NCI-H2029 treated with DMSO at 0.1 percent for 48 hours (cell line): ENCODE data around the gene RRAD.

ENCODE experiments used
- DNase-seq: peaks from one replicate; lab custom pipeline; 2025; lab: John Stamatoyannopoulos, UW

RRAD gene

DNA sequence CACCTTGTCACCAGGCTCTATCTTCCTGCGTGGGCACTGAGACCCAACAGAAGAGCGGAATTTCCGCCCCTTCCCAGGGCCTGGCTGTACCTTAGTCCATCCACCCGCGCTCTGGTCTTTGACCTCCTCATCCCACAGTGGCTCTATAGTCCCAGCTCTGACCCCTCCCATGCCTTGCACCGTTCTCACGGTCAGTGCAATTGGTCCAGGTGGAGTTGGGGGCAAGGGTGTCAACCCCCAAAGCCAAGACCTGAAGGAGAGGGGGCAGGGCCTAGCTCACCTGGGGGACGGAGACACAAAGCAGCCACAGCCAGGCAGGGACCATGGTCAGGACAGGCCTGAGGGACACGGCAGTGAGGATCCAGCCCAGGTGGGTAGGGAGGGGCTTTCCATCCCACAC lies 7.6 kb downstream of the RRAD start:
- DNase-seq, result no peak

DNA sequence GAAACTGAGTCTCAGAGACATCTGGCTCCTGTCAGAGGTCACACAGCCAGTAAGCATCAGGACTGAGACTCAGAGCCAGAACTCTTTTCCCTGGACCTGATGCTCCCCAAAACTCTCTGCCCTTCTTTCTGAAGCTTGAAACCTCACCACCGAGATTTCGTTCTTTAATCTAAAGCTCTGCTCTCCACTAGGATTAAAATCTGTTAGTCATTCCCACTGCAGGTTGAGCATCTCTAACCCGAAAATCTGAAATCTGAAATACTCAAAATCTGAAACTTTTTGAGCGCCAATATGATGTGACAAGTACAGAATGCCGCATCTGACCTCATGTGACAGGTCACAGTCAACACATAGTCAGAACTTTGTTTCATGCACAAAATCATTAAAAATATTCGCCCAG lies 8.8 kb downstream of the RRAD start:
- no peak for DNase-seq

DNA sequence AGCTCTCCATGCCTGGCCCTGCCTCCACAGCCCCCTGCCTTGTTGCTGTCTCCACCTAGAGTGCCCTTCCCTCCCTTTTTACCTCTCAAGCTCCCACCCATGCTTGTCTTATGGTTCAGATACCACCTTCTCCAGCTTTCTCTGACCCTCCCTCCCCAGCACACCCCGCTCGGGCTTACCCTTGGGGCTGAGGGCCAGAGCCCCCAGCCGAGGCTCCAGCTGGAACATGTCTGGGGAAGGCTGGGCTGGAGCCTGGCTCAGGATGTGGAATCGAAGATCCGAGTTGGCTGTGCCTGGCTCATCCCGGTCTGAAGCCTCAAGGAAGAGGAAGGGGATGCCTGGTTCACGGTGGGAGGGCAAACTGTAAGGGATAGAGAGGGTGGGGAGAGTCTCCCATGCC lies 10.3 kb downstream of the RRAD start:
- no peak for DNase-seq

DNA sequence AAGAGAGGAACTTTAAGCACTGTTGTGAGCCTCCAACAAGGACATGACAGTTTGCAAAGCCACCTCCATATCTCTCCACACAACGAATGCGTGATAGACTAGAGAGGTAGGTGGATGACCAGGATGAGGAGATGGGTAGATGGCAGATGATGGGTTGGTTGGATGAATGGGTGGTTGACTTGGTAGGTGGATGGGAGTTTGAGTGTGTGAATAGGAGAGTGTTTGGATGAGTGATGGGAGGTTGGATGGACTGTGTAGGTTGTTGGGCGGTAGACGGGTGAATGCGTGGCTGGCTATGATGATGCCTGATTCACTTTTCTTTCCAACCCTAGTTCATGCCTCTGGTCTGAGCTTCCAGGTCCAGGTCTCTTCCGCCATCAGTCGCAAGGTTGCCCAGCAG lies 10.8 kb downstream of the RRAD start:
- no peak for DNase-seq

DNA sequence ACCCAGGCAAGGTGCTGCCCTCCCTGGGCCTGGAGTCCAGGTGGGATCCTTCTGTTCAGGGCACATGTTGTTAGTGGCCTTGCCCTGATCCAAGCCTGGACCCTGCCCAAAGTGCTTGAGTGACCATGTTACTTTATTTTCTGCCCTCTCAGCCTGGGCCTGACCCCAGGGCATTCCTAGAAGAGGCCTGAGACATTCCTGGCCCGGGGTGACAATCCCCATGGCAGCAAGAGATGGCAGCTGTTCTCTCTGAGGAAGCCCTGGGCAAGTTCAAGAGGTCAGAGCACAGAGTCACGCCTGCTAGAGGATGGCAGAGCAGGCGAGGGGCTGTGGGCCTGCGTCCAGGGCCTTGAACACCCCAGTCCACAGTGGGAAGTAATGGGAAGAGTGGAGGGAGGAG lies 11.6 kb downstream of the RRAD start:
- no peak for DNase-seq

DNA sequence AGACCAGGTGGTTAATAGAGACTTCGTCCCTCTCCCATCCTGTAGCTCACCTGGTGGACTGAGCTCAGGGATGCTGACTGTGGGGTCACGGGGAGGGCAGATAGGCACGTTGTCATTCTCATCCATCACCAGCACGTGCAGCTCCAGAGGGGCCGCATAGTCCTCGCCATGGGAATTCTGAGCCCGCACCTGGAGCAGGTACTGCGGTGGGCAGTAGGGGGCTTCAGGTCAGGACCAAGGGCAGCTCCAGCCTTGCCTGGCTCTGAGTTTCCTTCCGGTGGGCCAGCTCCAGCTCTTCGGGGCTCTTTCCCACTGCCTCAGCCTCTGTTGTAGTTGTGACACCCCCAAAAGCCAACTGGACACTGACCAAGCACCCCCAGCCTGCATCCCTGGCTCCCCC lies 12.3 kb downstream of the RRAD start:
- DNase-seq, result no peak

DNA sequence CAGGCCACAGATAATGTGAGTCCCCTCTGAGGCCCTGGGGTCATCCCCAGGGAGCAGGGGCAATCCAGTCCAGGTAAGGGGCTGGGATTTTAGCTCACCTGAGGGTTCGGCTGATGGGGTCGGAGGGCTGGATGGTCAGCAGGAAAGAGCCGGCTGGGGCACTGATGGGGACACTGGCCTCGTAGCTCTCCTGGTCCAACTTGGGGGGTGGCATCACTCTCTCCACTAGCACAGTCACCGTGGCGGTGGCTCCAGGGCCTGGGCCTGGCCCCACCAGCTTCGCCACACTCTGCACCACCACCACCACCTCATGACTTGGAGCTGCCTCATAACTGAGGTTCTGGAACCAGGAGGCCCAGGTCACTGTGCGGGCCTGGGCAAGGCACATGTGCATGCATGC lies 13.5 kb downstream of the RRAD start:
- no peak for DNase-seq

DNA sequence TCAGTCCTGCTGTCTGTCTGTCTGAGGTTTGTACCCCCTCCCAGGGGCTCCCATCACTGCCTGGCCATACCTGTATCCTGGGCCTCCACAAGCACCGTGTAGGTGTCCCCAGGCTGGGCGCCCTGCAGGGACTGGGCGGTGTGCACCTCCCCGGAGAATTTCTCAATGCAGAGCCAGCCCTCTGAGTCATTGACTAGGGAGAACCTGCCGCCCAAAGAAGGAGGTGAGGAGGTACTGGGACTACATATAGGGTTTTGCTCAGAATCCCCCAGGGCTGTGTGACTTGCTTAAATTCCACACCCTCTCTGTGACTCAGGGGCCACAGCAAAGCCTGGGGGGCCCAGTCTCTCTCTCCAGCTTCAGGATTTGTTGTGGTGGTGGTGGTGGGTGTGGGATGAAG lies 14.2 kb downstream of the RRAD start:
- no peak for DNase-seq

DNA sequence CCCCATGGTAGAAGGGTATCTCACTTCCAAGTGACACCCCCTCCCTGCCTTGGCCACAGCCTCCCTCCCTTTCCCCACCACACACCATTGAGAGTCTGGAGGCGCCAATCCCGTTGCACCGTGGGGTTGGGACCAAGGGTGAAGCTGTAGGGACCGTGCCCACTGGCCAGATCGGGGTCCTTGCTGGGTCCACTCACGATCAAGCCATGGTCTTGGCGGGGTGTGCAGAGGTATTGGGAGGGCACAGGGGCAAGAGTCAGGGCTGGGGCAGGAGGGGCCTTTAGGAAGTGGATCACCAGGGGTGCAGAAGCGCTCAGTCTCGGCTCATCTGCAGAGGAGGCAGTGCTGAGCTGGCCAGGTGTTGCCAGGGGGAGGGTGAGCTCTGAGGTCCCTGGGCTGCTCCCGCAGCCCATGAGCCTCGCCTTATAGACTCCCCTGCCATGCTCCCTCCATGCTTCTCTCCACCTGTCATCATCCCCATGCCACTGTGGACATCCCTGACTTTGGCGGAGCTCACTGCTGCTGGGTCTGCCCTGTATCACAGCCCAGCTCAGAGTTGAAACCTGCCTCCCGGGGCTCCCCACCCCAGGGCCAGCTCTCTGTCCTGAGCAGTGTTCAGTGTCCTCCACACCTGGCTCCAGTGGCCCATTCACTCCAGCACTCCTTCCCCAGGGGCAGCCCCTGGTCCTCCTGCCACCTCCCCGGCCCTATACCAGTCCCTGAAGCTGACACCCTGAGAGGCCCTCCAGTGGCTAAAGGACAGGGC lies 15.0 kb downstream of the RRAD start:
- DNase-seq, result no peak

DNA sequence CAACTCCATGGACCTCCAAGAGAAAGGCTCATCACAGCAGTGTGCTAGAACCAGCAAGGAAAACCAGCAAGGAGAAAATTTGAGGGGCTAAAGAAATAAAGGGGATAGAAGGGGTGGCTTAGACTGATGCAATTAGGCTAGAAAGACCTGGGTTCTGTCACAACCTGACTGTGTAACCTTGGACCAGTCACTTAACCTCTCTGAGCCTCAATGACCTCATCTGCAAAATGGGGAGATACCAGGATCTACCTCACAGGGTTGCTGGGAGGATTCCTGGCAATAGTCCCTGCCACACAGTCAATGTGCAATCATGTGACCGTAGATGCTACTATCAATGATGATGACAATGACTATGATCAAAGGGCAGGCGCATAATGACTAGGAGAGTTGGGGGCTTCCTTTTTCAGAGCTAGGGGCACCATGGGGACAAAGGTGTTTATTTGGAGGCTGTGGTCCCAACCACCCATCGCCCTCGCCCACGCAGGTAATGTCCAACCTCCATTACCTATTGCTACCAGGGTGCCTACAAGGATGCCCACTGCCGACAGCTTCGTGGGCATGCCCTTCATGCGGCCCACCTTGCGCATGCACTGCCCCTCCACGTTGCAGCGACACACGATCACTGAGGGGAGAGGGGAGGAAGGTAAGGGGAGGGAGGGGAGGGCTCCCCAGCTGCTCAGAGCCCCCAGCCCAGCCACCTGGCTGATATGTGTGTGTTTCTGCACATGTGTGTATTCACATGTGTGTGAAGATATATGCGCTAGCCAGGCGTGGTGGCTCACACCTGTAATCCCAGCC lies 16.4 kb downstream of the RRAD start:
- DNase-seq, result no peak

DNA sequence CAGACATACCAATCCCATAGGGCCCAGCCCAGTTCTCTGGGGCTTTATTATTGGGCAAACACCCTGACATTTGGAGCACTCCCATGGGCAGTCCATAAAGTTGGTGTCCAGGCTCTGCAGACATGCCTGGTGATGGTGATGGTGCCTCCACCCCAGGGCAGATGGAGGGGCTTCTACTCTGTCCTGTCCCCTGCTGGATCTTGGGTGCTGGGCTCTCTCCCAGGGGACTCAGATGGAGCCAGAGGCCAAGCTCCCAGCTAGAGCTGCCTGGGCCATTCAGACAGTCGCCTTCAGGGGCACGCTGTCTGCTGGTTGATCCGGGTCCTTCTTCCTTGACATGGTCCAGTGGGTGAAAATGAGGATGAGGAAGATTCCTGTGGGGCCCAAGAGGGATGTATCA lies 17.2 kb downstream of the RRAD start:
- no peak for DNase-seq

DNA sequence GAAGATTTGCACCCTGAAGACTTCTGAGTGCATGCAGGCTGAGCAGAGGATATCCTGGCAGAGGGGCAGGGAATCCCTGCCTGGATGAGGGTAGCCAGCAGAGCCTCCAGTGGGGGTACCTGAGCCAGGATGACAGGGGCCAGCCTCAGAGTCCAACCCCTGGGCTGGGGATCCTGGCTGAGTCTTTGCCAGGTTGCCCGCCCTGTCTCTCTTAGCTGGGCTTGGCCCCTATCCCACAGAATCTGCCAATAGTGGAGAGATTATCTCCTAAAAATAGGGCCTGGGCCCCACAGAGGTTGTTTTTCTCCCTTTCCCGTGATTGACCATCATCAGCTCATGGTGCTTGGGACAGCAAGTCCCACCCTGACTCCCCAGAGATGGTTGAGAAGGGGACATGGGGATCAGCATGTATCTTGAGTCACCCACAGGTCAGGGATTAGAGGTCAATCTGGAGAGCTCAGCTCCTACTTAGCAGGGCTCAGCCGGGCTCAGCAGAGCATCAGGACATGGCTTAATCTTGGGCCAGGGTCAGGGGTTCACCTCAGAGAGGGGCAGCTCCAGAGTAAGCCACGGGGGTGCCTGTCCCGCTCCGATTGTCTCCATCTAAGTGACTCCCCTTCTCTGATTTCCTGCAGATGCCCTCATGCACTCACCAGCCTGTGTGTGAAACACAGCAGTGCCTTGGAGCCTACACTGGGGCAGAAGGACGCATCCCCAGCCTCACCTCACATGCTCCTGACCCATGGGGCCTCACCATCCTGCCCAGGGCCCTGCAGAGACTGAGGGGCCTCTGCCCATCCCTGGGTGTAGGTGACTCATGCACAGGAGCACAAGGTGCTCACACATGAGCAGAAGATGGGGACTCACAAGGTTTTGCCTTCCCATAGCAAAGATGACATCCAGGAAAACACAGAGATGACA lies 18.2 kb downstream of the RRAD start:
- DNase-seq, result no peak

DNA sequence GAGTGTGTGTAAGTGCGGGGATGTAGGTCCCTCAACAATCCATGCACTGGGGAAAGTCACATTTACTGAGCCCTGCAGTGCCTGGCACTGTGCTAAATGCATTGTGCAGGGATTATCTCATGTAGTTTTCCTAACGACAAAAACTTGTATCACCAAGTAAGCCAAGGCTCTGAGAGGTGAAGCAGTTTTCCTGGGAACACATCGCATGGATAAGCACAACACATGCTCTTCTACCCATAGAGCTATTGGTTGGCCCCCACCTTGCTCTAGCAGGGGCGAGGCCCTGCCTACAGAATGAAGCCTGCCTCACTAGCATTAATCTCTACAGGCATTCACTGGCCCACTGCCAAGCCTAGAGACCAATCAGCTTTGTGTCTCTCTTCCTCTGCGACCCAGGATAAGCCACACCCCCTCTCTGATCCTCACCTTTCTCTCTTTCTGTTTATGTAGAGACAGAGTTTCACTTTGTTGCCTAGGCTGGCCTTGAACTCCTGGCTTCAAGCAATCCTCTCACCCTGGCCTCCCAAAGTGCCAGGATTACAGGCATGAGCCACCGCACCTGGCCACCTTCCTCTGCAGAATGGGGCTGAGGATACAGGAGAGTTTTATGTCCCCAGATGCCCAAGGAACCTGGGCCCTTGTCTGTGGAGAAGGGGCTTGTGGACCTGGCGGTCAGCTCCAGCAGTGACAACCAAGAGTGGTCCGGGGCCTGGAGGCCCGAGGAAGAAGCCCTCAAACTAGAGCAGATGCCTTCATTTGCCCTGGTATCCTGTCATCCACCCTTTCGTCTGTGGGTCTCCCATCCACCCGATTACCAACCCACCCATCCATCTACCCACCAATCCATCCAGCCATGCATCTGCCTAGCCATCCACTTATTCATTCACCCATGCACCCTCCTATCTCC lies 19.4 kb downstream of the RRAD start:
- no peak for DNase-seq

DNA sequence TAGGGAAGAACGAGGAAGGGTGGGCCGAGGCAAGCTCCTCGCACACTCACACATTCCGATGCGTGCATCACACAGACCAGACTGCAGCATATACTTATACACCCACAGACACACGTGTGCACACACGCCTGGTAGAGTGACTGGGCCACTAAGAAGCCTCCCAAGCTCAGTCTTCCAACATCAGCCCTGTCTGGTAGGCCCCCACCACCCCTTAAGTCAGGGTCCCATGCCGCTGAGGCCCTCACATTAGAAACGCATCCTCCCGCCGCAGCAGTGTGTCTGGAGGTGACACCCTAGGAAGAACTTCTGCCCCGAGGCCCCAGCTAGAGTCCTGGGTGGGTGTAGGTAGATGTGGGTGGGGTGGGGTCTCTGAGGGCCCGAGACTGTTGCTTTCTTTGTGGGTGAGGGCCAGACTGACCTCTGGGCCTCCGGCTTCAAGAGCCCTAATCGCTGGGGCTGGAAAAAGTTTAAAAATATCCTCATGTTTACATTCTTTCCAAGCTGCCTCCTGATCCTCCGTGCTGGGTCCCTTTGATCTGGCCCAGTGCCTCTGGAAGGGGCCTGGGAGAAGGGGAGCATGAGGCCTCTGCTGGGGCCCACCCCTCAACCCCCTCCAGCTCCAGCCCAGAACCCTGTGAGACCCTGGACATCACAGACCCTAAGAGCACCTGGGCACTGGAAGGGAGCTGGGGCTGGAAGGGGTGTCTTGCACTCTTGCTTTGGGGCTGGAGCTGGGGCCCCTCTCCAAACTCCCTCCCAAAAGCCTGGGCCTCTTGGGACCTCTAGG lies 20.3 kb downstream of the RRAD start:
- no peak for DNase-seq

DNA sequence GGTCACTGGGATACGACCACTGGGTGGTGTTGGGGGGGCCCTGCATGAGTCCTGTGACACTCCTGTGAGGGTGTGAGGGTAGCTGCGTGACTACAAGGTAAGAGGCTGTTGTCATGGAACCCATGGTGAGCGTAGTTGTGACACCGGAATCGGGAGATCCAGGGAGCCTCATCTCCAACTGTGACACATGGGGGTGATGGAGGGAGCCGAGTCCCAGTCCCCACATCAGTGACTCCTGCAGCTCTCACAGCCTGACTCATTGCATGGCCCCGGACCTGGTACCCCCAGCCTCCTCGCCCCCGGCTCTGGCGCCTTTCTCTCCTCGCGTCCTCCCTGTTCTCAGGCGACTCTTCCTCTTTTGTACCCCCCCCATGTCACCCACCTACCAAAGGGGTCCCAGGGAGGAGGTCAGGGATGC lies 20.9 kb downstream of the RRAD start:
- DNase-seq, result no peak

DNA sequence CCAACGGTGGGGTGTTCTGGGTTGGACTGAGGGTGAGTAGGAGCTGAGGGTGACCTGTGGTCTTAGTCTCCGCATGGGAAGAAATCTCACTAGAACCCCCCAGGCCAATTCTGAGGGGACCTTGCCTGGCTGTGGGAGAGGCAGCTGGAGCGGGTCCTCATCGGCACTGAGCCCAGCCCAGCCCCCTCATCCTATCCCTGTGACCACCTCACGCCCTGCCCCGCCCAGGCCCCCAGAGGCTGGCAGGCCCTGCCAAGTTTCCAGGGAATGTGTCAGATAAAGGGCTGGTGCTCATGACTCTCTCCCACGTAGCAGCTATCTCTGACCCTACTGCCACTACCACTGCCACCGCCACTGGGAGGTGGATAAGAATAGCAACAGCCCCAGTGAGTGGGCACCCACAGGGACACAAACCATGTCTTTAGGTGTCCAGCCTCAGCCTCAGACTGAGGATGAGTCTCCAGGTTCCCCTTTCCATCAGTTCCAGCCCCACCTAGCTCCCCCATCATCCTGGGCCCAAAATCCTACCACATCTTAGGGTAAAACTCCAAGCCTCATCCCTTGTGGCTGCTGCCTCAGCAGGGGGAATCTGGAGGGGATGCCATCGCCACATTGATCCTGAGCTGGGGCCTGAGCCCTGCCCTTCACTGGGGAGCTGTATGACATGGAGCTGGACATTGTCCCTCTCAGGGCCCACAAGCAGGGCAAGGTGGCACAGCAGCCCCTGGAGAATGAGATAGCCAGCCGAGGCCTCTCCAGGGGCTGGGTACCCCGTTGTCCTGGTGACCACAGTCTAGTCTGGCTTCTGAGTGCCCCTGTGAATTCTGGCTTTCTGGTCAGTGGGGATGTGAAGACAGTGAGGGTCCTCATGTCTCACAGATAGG lies 21.5 kb downstream of the RRAD start:
- no peak for DNase-seq

DNA sequence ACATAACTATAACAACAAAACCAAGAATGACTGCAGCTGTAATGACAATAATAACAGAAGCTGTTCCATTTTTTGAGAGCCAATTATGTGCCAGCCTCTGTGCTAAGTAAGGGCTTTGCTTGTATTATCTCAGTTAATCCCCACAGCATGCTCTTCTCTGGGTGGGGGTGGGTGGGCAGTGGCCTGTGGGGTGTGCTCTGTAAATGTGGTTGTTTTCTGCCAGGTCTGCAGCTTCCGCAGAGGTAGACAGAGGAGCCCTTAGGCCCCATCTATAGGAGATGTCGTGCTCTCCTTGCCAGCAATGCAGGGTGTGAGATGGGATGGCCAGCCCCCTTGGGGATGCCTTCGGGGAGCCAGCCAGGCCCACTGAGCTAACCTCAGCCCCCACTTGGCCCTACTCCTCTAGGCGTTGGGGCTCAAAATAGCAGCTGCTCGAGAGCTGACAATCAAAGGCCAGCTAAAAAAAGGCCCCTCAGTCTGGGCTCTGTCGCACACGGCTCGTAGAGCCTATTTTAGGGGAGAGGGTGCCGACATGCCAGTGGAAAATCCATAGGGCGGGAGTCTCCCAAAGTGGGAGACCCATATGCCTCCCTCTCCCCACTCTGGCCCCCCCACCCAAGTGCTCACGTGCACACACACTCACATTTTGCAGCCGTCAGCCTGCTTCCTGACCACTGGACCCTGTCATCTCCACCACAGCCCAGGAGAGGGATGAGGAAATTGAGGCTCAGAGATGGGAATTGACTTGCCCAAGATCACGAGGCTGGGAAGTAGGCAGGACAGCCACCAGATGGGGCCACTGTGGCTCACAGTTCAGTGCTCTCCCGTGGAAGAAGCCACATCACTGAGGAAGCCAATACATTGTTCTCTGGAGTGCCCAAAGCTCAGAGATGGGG lies 22.4 kb downstream of the RRAD start:
- DNase-seq, result no peak

DNA sequence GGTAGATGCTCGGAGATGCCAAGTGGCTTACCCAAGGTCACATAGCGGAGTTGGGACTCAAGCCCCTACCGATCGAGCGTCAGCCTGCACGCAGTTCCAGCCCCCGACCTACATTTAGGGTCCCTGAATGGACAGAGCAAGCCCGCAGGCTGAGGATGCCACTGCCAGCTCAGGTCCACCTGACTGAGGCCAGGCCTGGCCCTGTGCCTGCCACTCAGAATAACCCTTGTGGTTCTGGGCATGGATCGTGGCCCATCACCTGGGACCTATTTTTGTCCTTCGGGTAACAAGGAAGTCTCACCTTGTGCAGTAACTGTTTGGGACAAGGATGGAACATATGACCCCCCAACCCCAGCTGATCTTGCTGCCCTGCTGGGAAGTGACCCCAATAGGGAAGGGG lies 23.7 kb downstream of the RRAD start:
- no peak for DNase-seq
